ENCODE measurements around the gene CTAGE9.

DNA sequence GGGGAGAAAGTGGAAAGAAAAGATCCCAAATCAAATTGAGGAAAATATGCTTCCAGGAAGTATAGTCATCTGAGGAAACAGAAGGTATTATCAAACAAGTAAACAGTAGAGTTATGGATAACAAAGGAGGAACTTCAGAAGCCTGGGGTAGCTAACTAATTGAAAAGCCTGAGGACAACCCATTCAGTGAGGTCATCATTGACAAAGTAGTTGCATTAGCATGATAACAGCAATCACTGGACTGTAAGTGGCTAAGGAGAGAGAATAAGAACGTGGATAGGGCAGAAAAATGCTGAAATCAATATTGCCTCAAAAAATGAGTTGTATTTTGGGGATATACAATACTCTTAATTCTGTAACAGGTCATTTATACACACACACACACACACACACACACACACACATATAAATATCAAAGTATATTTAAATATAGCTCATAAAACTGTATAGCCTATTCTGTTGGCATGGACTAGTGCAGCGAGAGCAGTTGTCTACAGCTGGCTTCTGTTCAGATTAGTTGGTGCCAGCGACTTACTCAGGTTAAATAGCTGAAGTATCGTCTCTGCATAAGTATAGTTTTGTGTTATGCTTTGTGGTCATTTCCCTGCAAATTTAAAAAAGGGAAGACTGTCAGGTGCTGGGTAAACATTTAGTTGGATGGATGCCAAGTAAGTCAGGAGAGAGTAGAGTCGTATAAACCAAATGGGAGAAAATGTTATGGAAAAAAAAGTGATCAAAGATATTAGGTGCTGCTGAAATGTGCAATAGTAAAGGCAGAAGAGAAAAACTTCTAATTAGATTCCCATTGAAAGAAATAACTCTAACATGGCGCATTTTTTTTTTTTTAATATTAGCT is 33.8 kb upstream of the CTAGE9 start:
- TF ChIP-seq, protein P1, sequence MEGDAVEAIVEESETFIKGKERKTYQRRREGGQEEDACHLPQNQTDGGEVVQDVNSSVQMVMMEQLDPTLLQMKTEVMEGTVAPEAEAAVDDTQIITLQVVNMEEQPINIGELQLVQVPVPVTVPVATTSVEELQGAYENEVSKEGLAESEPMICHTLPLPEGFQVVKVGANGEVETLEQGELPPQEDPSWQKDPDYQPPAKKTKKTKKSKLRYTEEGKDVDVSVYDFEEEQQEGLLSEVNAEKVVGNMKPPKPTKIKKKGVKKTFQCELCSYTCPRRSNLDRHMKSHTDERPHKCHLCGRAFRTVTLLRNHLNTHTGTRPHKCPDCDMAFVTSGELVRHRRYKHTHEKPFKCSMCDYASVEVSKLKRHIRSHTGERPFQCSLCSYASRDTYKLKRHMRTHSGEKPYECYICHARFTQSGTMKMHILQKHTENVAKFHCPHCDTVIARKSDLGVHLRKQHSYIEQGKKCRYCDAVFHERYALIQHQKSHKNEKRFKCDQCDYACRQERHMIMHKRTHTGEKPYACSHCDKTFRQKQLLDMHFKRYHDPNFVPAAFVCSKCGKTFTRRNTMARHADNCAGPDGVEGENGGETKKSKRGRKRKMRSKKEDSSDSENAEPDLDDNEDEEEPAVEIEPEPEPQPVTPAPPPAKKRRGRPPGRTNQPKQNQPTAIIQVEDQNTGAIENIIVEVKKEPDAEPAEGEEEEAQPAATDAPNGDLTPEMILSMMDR (IDR thresholded peaks at IDR 0.05; ENCODE audit: control extremely low read depth in 1 of 3, insufficient read depth in 1 of 3, low read depth in 1 of 3, low read length in 3 of 3) = no peak
- no peak for TF ChIP-seq EP300 (IDR thresholded peaks at IDR 0.05; ENCODE audit: borderline replicate concordance in 1 of 2, low read depth in 2 of 2, low read length in 2 of 2)
- TF ChIP-seq HDAC6 (IDR thresholded peaks at IDR 0.05; ENCODE audit: low read depth, low read length) = no peak
